HuH-7 (cell line): ENCODE data around the gene NUDT3.
"Not testable (repeated sequence)": the region's sequence is repeated elsewhere in the genome, so short reads cannot be mapped to it uniquely, and the experiment has no call there.

ENCODE experiments used
- DNase-seq: peaks from one replicate; pipeline ENCODE4 v3.0.0; 2011; ENCODE audit warnings: low spot score

Gene NUDT3

DNA sequence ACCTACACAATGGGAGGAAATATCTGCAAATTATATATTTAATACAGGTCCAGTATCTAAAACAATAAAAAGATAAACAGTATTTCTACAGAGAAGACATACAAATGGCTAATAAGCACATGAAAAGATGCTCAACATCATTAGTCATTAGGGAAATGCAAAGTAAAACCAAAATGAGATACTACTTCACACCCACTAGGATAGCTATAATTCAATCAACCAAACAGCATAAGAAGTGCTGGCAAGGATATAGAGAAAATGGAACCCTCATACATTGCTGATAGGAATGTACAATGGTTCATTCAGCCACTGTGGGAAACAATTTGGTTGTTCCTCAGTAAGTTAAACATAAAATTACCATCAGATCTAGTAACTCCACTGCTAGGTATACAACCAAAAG is 48.7 kb downstream of the NUDT3 start:
- no peak for DNase-seq

DNA sequence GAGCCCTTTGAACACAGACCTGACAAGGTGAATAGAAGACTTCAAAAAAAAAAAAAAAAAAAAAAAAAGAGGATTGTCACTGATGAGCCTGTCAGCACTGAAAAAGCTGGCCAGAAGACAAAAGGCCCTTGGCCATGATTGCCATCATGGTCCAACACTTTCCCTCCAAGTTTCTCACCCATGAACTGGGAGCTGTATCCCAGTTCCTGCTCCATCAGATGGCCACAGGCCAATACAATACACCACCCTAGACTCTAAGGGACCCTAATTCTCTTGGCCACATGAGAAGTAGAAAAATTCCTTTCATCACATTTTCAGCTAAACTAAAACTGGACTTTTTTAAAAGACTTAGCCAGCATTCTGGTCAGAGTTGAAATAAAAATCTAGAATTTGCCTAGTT is 50.2 kb downstream of the NUDT3 start:
- DNase-seq = no peak

DNA sequence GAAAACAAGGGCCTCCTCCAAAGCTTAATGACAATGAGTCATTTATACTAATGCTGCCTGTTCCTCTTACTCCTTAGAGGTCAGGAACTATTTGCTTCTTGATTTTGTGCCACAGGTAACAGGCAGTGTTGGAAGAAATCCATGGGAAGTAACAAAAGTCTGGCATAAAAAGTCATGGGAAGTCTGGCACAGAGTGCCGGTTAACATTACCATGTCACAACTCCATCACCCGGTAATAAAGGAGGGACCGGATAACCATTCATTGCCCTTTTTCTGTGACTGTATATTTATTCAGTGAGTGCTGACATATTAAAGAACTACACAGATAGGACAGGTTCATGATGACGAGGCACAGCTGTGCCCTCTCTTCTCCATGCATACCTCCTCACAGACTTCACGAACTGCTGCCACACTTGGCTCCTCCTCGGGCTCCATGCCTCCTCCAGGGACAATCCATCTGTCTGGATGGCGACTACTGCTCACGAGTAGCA is 50.9 kb downstream of the NUDT3 start:
- no peak for DNase-seq

DNA sequence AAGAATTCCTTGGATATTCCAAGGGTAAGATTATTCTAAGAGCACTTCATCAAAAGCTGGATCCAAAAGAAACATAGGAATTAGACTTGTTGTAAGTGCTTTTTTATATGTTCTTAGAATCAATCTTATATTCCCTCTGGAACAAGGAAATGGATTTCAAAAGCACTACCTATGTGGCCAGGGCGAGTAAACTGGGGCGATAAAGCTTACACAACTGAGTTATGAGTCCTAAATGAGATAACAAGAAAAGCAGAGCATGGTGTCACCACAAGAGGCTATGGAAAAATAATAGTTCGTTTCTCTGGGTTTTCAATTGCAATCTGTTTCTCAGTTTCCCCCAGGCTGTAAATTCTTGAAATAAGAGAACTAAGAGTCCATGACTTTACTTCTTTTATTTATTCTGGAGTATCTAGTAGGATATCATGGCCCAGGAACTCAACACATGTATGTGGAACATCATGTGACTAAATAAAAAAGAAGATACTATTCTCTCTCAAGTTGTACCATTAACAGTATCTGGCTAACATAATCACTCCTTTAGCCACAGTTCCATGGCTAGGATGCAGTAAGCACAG is 51.5 kb downstream of the NUDT3 start:
- DNase-seq = no peak

DNA sequence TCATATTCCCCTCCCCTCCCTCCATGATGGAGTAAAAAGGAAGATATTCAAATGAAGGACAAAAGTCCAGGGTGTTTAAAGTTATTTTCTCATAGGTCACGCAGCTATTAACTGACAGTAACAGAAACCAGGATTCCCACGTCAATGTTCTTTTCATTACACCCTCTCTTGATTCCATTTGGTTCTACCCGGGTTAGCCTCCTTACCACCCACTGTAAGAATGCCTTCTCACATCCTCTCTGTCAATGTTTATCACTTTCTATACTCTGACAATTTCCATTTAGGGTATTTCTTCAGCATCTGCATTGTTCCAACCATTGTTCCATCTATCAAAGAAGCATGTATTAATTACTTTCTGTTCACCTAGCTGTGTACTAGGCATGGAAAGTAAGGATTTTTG is 52.1 kb downstream of the NUDT3 start:
- no peak for DNase-seq

DNA sequence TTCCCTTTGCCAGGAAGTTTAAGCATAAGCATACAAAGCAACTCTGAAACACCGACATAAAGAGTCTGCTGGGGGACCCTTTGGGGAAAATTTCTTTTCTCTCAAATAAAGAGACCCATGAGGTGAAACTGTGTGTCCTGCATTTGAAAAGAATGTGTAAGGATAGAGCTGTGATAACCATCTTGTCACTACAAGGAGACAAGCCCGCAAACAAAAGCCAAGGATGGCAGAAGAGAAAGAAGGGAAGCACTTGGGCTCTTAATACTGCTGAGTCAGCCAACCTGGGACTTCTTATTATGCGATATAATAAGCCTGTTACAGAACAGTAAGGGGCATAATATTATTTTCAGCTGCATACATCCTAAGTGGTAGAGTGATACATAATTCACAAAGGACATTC is 52.5 kb downstream of the NUDT3 start:
- no peak for DNase-seq

DNA sequence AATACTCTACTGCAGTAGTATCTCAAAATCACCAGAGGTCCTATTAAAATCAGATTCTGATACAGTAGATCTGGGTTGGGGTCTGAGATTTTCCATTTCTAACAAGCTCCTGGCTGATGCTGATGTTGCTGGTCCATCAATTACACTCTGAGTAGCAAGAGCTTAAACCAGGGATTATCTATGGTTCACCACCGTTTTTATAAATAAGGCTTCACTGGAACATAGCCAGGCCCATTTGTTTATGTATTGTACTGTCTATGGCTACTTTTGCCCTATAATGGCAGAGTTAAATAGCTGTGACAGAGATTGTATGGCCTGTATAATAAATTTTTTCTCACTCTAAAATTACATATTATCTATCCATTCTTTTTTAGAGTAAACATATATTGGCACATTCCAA is 53.0 kb downstream of the NUDT3 start:
- no peak for DNase-seq

DNA sequence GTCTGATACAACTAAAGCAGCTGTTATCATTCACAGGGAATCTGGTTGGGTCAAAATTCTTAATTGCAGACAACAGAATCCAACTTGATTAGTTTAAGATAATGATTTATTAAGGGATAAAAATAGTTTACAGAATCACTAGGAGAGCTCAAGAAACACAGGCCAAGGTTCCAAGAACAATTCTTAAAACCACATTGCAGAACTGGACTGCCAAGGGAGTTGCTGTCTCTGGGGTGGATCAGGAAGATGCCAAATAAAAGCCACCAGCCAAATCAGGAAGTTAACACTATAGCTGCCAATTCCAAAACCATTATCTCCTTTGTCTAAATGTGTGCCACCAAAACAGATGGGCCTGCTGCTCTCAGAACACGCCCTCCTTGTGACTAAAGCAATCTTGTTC is 53.7 kb downstream of the NUDT3 start:
- no peak for DNase-seq

DNA sequence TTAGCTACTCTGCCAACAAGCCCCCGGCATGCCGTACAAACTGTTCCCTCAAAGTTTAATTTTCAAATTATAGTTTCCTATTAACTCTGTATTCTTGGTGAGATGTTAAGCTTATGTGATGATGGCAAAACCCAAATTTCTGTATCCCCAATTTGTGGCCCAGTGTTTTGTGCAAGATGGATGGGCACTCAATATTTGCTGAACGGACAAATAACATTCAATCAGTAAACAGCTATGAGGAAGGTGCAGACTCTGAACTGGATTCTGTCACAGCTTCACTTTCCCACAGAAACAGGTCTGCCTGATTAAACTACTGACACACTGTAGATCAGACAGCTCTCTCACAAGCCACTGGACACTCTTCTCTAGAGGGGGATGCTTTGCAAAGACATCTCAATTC is 54.1 kb downstream of the NUDT3 start:
- DNase-seq = no peak

DNA sequence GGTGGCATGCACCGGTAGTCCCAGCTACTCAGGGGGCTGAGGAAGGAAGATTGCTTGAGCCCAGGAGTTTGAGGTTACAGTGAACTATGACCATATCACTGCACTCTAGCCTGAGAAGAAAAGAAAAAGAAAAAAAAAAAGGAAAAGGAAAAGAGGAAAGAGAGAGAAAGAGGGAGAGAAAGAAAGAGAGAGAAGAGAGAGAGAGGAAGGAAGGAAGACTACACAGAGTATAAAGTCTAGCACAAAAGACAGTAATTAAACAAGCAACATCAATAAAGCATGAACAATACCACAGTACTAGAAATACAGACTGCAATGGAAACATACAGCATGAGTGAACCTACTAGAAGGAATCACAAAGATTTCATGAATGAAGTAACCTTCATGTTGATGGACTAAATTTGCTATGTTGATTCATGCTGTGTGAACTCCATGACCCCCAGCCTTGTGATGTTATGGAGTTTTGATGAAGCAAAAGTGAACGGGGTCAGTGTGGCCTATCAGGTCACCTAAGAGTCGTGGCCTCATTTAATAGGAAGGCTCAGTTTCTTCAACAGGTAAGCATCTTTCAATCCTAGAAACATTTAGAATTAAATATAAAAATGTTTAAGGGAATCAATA is 57.6 kb downstream of the NUDT3 start:
- DNase-seq = no peak

DNA sequence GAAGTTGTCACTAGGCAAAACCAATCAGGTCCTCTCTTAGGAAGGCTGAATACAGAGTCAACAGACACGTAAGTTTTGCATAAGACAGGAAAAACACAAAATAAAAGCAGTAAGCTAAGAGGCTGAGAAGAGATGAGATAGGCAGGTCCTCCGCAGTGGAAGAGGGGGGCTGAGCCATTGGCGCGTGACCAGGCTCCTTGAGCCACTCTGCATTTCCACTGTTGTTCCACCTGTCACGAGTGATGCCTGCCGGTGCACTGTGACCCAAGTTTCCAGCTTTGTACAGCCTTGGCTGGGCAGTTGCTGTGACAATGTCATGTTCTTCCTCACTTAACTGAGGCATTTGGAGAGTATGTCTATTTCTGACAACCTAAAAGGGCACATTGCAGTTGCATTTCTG is 58.6 kb downstream of the NUDT3 start:
- DNase-seq = no peak

DNA sequence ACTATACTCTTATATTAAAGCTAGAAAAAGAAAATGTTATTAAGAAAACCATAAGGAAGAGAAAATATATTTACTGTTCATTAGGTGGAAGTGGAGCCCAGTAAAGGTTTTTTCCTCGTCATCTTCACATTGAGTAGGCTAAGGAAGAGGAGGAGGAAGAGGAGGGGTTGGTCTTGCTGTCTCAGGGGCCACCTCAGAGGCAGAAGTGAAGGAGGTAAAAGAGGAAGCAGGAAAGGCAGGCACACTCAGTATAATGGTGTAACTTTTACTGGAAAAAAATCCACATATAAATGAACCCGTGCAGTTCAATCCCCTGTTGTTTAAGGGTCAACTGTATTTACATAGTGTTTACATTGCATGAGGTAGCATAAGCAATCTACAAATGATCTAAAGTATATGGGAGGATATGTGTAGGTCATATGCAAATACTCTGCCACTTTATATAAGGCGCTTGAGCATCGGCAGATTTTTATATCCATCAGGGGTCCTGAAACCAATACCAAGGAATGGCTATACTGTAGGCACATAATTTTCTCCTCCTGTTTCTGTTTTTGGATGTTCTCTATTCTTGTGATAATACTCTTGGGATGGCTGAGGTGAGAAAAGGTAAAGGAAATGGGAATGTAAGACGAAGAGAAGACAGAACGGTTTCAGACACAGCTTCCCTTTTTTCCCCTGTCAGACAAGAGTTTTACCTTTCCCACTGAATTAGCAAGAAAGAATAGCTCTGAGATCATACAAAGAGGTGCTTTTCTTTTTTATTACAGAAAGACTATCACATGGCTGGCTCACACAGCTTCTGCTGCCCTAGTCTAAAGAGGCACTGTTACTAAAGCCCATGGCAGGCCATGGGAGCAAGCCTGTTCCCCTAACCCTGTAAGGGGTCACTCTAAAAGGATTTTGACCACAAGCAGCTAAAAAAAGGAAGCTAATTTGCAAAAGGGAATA is 59.9 kb downstream of the NUDT3 start:
- no peak for DNase-seq

DNA sequence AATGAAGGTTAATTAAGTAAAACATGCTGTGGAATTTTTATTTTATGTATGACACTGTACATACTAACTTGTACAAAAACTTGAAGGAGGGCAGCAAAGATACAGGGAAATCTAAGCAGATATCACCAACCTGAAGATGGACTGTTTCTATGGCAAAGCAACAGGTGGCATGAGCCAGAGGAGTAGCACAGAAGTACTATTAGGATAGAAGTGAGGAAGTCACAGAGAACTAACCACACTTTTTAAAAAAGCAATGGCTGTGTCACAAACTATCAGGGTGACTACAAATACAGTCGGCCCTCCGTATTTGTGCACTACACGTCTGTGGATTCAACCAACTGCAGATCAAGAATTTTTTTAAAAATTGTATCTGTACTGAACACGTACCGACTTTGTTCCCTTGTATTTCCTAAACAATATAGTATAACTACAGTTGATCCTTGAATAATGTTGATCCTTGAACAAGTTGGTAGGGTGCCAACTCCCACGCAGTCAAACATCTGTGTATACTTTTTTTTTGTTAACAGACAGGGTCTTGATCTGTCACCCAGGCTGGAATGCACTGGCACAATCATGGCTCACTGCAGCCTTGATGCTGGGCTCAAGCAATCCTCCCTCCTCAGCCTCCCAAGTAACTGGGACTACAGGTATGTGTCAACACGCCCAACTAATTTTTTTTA is 61.0 kb downstream of the NUDT3 start:
- no peak for DNase-seq

DNA sequence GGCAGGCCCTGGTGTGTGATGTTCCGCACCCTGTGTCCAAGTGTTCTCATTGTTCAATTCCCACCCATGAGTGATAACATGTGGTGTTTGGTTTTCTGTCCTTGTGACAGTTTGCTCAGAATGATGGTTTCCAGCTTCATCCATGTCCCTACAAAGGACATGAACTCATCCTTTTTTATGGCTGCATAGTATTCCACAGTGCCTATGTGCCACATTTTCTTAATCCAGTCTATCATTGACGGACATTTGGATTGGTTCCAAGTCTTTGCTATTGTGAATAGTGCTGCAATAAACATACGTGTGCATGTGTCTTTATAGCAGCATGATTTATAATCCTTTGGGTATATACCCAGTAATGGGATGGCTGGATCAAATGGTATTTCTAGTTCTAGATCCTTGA is 62.7 kb downstream of the NUDT3 start:
- DNase-seq = not testable (repeated sequence)

DNA sequence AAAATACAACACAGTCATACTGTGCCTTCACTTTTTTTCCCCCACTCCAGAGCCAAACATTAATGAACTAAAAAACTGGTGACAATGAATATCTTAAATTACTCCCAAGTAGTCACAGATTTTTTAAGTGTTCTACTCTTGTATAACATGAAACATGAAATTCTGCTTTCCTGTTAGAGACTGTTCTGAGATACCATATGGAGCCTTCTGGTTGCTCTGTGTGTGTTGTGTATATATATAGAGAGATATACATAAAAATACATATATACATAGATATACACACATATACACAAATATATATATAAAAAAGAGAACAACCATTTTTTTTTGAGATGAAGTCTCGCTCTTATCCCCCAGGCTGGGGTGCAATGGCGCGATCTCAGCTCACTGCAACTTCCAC is 63.5 kb downstream of the NUDT3 start:
- DNase-seq = no peak

DNA sequence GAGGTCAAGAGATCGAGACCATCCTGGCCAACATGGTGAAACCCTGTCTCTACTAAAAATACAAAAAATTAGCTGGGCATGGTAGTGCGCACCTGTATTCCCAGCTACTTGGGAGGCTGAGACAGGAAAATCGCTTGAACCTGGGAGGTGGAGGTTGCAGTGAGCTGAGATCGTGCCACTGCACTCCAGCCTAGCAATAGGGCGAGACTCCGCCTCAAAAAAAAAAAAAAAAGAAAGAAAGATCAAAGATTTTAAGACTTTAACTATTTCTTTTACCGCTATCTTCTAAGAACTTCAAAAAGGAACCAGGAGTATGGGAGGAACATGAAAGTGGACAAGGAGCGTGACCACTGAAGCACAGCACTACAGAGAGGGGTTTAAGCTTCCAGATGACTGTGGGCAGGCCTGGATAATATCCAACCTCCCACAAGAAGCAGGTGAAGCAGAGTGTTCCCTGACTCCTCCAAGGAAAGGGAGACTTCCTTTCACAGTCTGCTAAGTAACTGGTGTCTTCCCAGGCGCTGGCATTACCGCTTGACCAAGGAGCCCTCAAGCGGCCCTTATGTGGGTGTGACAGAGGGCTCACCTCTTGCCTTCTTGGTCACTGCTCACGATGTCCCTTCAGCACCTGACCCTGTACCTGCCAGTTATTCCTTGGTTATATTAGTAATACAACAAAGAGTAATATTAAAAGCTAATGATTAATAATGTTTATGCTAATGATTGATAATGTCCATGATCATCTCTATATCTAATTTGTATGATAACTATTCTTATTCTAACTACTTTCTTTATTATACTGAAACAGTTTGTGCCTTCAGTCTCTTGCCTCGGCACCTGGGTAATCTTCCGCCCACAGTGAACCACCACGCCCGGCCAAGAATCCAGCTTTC is 64.9 kb downstream of the NUDT3 start:
- DNase-seq = not testable (repeated sequence)

DNA sequence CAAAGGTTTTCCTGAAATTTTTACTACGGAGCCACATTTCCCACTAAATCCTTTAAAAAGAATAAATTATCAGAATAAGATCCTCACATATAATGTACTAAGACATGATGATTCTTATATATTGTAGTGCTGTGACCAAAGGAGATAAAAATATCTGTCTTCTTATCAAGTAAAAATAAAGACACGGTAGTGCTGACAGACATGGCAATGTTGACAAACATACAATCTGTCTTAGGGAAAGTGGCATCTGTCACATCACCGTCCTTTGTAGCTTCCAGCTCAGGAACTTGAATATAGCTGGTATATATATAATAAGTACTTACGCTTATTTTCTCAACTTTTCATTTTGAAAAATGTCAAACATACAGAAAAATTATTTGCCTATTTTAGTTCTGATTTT is 66.8 kb downstream of the NUDT3 start:
- DNase-seq = no peak

DNA sequence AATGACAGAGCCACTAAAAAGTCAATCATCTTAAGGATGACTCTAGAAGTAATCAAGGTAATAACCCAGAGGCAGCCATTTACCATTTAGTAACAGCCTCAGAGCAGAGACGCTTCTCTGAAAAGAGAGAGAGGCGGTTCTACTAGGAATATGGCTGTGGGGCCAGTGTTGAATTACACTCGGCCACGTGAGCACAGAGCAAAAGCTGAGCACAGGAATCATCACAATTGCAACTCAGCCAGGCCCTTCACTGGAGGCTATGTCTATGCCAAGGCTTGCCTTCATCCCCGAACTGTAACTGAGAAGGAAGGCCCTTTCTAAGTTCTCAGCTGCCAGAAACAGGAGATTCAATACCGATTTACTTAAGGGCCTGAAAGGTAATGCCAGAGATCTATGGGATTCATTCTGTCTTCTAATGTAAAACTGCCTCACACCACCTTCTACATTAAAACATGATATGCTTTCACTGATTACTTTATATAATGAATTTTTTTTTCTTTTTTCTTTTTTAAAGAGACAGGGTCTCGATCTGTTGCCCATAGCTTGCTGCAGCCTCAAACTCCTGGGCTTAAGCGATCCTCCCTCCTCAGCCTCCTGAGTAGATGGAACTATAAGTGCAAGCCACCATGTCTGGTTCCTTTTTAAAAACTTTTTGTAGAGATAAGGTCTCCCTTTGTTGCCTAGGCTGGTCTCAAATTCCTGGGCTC is 67.6 kb downstream of the NUDT3 start:
- no peak for DNase-seq

DNA sequence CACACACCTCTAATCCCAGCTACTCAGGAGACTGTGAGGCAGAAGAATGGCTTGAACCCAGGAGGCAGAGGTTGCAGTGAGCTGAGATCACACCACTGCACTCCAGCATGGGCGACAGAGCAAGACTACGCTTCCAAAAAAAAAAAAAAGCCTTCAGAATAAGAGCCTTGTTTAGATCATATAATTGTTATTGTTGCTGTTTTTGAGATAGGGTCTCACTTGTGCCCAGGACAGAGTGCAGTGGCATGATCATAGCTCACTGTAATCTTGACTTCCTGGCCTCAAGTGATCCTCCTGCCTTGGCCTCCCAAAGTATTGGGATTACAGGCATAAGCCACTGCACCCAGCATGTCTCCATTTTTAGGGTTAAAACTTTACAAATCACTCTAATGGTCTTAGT is 68.2 kb downstream of the NUDT3 start:
- not testable (repeated sequence) for DNase-seq

DNA sequence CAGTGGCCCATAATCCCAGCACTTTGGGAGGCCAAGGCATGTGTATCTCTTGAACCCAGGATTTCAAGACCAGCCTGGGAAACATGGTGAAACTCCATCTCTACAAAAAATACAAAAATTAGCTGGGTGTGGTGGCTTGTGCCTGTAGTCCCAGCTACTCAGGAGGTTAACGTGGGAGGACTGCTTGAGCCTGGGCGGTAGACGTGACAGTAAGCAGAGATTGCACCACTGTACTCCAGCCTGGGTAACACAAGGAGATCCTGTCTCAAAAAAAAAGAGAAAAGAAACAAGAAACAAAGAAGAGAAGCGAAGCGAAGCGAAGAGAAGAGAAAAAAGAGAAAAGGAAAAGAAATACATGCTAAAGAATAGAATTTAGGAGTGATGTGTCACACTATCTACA is 69.2 kb downstream of the NUDT3 start:
- no peak for DNase-seq

DNA sequence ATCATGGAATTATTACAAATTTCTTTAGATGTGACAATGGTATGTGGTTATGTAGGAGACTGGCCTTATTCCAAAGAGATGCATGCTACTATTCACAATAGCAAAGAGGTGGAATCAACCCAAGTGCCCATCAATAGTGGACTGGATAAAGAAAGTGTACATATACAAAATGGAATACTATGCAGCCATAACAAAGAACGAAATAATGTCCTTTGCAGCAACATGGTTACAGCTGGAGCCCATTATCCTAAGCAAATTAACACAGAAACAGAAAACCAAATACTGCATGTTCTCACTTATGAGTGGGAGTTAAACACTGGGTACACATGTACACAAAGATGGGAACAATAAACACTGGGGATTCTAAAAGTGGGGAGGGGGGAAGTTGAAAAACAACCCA is 69.7 kb downstream of the NUDT3 start:
- DNase-seq = no peak
